GM21447 (cell line): ENCODE results near the gene HOXB5.

Experiments
- ATAC-seq: cut with Tn5 transposase; IDR thresholded peaks from one replicate; pipeline ENCODE4 v1.9.1; 2021; ENCODE audit not compliant: unreplicated experiment

HOXB5 gene

DNA sequence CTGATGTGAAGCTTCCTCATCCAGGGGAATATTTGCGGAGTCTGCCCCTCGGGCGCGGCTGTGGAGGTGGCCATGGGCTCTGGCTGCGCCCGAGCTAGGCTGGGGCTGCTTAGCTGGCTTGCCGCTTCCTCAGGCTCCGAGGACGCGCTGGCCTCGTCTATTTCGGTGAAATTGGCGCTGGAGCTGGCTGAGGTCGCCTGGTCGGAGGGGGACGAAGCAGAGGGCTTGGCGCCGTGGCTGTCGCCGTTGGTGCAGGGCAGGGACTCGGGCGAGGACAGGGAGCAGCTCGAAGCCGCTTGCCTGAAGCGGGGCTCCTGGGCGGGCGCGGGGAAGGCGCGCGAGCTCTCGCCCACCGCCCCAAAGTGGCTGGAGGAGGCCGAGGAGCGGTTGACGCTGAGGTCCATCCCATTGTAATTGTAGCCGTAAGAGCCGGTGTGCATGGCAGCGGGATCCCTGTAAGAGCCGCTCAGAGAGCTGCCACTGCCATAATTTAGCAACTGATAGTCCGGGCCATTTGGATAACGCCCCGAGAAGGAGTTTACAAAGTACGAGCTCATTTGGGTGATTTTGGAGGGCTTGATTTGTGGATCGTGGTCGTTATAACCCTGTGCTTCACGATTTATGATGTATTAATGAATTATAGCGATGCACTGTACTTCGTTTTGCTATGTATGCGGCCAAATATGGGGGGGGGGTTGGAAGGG is at the start of gene HOXB5:
Gene HOXB5, minus strand, starts transcription at position 654 of the 704 bp plus-strand sequence. Its CDS starts 97 bp downstream, at position 557.
- ATAC-seq = no peak

DNA sequence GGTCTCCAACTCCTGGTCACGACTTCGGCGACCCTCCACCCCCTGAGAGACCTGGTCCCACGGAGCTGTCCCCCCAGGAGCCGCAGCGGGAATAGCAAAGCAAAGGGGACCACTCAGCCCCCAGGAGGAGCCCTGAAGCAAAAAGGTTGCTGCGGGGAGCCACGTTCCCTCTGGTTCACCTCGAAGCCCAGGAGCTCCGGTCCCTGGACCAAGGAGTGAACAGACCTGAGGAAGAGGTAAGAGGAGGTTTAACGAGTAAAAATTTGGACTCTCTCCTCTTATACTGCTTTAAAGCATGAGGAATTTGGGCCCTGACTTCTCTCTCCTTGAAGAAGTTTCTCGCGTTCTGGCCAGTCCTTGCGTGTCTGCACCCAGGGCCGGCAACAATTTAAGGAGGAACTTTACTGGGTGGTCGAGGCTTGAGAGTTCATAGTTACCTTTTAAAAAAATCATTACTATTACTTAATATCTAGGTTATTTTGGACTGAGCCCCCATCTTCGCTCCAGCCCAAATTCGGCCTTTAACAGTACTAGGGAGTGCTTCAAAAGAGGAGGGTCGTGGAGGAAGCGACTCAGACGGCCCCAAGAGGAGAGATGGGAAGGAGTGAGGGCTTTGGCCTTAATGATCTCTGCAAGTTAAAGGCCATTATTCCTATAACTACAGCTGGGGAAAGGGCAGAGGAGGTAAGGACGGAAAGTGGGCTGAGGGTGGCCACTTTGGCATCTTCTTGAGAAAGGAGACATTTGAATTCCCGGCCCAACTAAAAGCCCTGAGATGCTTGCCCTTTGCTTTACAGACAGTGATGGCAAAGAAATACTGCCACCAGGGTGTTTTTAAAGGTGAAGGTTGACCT is 49.5 kb upstream of the HOXB5 start:
- ATAC-seq = no peak

DNA sequence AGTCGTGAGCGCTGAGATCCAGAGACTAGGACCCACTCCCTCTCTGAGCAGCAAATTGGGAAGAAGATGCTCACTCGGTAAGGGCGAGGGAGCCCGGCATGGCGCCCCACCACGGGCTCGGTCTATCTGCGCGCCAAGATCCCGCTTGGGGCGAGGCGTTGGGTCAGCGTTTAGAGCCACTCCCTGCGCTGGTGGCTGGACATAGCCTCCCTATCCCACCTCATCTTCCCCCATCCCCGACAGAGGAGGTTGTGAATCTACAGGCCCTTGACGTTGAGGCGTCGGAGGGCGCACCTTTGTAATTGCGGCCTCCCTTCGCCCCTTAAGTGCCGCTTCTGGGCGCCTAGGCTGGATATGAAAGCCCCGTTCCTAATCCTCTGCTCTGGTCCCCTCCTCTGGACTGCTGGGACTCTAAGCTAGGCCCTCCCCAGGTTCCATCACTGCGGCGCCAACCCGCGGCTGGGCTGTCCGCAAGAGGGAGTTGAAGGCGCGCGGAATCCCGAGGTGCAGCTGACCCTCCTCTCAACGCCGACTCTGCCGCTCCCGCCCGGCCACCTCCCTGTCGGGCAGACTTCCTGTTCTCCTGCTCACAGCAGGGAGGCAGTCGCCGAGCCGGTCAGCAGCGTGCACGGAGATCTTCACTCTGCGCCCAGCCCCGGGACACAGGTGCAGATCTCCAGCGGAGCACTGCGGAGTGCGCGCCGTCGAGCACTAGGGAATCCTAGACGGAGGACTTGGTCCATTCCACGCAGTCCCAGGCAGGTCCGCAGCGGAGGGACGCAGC is 48.7 kb upstream of the HOXB5 start:
- ATAC-seq = no peak

DNA sequence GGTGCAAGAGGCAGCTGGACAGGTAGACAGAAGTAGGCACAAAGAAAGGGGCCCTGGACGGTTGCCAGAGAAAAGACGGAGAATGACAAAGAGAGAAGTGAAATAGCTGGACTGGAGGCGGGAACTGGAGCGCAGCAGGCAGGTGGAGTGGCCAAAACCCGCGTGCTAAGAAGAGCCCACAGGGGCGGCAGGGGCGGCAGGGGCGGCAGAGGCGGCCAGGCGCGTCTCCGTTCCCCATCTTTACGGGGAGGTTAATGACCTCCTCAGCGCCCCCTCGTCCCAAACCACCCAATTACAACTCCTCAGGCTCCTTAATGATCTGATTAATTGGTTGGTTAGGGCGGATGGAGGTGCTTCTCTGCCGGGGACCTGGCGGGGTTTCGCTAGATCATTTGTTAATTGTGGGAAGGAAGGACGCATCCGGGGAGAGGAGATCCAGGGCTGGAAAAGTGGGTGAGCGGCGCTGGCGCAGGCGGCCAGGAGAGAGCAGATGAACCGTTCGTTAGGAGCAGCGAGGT is 48.0 kb upstream of the HOXB5 start:
- ATAC-seq = no peak

DNA sequence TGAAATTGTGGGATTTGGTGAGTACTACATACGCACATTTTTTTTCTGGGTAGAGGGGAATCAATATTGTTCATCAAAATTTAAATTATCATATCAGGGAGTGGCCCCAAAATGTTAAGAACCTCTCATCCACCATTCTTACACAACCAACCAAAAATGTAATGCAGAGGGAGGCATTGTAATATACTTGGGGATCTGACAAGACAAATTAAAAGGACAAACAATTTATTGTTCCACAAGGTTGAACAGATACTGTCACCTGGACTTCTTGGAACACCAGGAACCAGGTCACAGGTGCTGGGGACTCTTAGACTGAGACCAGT is 47.2 kb upstream of the HOXB5 start:
- ATAC-seq = no peak

DNA sequence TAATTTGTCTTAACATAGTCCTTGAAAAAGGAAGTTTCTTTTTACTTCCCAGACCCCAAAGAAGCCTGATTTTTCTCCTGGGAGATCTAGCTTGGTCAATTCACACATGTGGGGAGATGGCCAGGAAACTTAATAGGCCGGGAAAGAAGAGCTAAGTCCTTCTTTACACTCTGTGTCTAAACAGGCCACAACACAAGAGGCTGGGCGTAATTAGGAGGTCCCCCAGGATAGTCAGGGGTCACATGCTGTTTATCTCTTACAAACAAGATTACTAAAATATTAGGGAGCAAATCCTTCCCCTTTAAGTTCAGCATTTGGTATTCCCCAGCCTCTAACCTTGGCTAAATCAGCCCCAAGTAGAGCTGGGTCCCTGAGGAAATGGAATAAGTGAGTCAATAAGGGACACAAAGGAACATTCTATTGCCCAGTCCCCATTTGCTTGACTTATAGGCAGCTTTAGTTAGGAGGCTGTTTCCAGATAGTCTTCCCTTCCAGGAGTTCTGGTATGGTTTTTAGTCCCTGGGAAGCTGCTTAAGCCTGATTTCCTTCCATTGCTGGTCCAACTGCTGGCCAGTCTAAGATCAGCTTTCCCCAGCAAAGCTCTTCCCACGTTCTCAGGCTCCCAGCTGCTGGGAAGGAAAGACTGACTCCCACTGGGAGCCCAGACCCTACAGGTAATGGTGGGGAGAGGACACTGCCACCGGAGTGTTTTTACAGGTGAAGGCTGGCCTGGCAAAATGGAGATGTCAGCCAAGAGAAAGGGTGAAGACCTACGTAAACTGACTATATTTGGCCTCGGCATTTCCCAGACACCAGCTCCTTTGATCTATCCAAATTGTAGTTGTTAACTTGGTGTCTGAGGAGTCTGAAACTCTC is 46.6 kb upstream of the HOXB5 start:
- ATAC-seq = no peak

DNA sequence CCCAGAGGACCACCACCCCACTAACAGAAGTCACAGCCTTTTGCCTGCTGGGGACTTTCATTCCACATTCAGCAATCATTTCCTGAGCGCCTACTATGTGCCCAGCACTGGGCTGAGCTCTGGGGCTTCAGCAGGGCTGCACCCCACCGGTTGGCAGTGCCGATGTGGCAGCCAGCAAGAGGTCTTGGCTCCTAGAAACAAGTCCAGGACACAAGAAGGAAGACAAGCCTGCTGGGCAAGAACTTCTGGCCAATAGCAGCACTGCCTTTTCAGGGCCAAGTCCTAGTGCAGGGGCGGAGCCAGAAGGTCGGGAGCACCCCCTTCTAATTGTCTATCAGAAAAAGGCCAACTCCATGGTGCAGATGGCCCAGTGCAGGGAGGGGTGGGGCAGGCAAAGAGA is 45.6 kb upstream of the HOXB5 start:
- no peak for ATAC-seq

DNA sequence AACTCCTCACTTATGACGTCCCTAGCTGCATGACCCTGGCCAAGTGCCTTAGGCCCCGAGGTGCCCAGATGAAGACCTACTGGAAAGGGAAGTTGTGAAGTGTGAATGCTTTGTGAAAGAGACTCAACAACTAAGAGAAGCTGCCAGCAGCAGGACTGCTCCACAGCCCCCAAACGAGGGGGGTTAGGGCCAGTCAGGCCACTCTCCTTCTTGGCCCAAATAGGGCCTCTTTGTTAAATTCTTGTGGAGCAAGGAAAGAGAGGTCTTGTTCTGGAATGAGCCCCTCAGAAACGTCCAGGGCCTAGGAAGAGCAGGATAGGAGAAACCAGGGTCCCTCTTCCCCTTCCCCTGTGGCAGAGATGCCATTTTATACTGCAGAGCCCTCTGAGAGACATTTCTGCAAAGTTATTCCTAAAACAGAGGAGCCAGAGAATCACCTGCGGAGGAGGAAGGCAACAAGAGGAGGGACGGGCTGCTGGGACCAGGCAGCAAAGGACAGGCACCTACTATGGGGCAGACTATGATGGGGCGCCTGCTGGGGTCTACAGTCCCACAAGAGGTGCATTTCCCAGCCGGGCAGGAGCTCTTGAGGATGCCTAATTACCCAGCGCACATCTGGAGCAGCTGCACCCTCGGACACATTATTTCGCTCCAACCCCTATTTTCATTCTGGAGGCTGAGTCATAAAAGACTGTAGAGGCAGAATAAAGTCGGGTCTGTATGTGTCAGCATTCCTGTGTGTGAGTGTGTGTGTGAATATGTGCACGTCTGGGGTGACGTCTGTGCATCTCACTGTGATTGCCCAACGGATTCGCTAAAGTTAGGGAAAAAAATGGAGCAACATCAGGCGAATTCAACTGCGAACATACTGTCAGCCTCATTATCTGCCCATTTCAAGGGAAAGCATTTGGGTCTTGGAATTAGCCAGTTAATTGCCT is 44.0 kb upstream of the HOXB5 start:
- no peak for ATAC-seq

DNA sequence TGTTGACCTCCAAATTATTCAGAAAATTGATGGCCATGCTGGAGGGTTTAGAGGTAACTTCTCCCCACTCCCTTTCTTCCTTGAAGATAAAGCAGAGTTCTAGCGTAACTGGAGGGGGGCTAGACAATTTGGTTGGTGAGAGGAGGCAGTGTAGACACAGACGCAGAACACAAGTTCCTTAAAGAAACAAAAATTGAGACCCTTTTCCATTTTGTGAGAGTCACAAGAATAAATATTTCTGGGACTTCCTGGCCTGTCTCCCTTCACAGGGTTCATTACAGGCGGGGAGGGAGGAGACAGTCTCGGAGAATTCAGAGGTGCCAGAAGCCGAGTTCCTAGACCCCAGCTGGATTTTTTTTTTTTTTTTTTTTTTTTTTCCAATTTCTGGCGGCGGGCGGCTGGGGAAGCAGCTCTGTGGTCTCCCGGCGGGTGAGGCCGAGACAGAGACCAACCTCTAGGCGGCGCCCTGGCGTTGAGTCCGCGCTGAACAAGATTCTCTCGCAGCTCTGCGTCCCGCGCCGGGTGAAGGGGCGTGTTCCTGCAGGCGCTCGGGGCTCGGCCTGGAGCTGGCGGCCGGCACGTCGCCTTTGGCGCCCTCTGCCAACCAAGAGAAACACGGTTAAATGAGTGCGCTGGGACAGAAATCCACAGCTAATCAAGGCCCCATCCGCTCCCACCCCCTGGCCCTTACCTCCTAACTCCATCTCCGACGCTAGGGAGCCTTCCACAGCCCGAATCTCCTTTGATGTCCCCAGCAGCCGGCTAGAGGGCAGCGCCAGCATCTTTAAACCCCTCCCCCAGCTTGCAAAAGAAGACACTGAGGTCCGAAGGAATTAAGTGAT is 42.8 kb upstream of the HOXB5 start:
- no peak for ATAC-seq

DNA sequence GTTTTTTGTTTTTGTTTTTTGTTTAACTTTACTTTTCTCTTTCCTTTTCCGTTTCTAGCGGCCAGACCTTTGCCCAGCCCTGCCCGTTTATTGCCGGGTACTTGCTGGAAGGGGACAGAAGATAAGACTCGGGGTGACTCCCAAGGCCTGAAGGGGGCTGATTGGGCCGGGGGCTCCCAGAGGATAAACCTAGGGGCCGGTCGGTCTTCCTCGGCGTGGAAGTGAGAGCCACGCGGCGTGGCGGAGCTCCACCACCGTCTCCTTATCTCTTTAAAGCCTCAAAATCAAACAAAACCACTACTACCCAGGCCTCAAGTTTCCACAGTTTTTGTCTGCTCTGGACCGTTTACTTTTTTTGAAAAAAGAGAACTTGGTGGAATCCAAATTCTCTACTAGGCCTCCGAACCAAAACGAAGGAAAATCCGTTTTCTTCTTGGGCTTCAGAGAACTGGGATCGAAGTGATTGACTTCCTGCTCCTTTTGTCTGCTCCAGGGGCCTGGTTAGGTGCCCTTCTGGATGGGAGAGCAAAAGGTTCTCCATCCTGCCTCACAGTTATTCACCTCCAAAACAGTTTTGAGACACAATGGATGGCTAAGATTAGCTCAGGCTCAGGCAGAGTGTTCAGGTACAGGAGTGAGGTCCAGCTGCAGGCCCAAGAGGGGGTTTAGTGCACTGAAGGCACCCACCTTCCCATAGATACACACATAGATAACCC is 41.1 kb upstream of the HOXB5 start:
- ATAC-seq = no peak

DNA sequence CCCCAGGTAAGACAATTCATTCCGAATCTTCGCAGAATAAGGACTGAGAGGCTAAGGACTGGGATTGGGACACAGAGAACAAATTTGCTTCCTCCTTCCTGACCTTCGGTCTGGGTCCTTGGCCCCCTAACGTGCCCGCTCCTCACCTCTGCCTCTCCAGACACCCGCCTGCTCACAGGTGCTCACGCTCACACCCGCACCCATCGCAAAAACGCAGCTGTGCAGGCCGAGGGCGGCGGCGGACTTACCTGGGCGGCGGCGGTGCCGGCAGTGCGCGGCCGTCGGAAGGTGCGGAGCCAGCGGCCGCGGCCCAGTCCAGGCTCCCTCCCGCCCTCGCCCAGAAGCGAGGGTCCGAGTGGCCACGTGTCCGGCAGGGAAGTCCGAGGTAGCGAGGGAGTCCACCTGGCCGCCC is 39.7 kb upstream of the HOXB5 start:
- no peak for ATAC-seq

DNA sequence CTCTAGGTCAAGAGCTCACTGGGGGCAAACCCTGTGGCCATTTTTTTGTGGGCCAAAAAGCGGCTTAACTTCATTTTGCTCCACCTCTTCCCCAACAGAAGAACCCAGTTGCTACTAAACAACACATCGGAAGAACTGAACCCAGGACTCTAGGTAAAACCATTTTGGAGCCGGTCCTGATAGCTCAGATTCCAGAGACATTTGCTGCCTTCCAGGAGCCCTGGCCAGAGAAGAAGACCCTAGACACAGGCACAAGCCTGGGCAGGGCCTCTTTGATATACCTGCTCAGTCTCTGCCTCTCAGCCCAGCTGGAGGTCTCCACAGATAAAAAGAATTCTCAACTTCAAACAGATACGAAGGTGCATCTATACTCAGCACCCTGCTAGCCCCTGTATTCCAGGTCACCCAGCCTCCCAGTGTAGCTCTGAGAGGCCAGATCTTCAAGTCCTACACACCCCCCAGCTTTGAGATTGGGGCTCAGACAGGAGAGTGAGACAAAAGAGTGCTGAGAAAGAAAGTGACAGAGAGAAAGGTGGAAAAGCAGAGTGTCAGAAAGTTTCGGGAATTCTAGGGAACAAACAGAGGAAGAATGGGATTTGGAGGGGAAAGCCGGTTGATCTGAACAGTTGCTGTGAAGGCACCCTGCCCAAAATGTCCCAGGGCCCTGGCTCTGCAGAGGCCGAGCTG is 39.1 kb upstream of the HOXB5 start:
- no peak for ATAC-seq

DNA sequence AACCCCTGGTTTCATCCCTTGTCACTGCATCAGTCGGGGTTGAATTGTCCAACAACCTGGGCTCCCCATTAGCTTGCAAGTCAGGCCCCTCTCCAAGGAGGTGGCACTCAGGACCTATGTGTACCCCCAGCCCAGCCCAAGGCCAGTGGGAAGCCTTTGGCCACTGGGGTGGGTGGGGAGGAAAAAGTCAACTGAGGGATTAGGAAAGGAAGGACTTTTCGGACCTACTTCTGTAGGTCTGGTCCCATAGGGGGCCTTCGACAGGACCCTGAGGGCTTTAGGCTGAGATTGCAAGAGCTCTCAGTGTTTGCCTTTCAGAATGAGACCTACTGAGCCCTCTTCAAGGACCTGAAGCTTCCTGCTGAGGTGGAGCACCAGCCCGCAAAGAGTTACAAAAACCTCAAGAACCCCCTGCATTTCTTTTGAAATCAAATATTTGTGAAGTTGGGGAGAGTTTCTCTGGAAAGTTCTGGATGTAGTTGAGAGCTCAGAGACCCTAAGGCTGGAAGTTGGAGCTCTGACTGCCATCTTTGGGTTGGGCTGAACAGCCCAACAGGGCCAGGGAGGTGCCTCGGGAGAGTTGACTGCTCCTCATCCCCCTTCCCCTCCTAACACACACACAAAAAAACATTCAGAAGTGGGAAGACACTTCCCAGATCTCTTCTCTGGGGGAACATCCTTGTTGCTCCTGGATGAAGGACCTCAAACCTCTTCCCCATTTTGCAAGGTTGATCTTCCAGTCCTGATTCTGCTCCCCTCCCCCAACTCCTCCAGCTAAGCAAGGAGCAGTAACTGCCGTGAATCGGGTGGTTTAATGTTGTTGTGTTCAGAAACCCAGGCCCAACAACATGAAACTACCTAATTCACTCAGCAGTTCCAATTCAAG is 38.4 kb upstream of the HOXB5 start:
- no peak for ATAC-seq

DNA sequence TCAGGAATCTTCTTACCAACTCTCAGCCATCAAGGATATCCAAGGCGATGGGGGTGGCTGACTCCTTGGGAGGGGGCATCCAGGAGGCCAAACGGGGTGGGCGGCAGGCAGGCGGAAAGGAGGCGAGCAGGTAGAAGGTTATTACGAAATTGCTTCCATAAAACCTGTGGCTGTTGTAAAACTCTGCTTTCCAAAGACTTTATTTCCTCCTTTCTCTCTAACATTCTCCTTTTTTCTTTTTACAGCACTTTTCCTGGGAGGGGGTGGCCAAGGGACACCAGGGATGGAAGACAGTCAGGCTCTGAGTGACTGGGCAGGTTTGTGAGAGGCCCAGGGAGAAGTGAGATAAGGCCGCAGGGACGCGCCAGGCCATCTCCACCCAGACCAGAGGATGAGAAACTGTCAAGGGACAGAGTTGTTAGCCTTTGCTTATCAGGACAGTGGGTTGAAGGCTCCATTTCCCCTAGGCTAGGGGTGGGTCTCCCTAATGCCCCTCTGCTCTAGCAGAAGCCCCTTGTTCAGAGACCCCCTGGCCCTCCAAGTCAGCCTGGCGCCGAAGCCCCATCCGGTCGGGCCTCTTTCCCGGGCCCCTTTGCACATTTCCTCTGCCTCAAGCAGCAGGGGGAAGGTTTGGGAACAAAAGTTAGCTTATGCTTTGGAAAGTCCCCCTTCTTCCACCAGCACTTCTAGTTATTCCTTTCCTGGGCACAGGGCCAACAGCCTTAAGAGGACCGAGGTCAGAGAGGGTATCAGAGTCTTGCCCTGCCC is 37.5 kb upstream of the HOXB5 start:
- ATAC-seq = no peak

DNA sequence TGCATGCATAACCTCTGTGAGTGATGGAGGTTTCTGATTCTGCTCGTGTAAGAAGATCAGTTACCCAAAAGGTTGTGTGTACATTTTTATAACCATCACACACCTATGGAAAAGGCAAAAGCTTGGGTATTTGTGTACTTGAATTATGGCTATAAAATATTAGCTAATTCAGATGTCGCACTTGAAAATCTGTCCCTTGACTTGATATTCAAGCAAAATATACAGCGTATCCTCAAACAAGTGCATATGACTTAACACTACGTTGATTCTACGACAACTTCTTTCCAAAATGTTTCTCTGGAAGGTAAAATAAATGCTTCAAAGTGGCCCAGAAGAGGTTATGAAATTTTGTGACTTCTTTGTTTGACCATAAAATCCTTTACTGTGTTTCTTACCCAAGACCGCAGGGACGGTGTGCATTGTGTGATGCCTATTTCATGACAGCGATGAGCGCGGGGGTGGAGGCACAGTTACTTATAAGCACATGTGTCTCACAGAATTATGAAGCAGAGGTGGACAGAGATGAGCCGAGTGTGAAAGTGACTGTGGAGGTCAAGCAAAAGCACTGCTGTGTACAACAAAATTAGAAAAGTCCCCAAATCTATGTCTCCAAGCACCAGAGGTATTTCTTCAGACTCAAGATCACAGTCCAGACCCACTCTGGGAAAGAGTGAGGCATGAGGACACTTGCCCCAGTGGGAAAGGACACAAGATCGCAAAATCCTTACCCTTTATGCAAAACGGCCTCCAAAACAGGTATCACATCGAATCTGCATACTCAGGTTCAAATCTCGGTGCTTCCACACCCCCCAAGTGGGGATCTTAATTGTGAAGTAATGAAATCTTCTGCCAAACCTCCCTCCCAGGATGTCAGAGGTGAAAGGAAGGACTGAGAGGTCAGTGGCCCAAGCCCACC is 36.7 kb upstream of the HOXB5 start:
- no peak for ATAC-seq
